HG03575 (cell line): ENCODE results near the gene TRIOBP.
"Not testable (repeated sequence)": the region's sequence is repeated elsewhere in the genome, so short reads cannot be mapped to it uniquely, and the experiment has no call there.

Experiments
- ATAC-seq: cut with Tn5 transposase; IDR thresholded peaks from one replicate; pipeline ENCODE4 v1.9.1; 2021; ENCODE audit not compliant: unreplicated experiment, insufficient number of reproducible peaks, low FRiP score; ENCODE audit errors: extremely low read depth

Gene TRIOBP

DNA sequence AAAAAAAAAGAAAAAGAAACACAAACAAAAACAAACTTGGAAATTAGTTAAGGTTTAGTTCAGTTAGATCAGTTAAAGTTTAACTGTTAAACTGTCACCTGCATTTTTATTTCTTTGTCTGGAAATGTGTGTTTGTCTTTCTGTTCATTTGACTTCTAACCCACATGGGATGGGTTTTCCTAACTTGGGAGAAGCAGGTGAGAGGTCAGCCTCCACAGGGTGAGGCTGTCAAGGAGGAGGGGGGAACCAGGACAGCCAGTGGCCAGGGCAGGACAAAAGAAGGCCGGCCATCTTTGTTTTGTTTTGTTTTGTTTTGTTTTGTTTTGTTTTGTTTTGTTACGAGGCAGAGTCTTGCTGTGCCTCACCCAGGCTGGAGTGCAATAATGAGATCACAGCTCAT is 97.5 kb downstream of the TRIOBP start:
- ATAC-seq = no peak

DNA sequence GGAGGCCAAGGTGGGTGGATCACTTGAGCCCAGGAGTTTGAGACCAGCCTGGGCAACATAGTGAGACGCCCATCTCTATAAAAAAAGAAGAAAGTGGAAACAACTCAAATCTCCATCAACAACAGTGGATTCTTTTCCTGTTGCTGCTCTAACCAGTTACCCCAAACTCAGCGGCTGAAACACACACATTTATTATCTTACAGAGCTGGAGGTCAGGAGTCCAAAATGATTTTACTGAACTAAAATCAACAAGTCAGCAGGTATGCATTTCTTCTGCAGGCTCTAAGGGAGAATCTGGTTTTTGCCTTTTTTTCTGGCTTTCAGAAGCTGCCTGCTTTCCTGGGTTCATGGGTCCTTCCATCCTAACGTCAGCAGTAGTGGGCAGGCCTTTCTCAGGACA is 99.2 kb downstream of the TRIOBP start:
- no peak for ATAC-seq

DNA sequence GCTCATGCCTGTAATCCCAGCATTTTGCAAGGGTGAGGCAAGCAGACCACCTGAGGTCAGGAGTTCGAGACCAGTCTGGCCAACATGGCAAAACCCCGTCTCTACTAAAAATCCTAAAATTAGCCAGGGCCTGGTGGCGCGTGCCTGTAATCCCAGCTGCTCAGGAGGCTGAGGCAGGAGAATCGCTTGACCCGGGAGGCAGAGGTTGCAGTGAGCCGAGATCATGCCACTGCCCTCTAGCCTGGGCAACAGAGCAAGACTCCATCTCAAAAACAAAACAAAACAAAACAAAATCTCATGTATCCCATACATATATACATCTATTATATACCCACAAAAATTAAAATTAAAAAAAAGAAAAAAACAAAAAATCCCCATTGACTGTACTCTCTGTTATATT is 100.4 kb downstream of the TRIOBP start:
- not testable (repeated sequence) for ATAC-seq

DNA sequence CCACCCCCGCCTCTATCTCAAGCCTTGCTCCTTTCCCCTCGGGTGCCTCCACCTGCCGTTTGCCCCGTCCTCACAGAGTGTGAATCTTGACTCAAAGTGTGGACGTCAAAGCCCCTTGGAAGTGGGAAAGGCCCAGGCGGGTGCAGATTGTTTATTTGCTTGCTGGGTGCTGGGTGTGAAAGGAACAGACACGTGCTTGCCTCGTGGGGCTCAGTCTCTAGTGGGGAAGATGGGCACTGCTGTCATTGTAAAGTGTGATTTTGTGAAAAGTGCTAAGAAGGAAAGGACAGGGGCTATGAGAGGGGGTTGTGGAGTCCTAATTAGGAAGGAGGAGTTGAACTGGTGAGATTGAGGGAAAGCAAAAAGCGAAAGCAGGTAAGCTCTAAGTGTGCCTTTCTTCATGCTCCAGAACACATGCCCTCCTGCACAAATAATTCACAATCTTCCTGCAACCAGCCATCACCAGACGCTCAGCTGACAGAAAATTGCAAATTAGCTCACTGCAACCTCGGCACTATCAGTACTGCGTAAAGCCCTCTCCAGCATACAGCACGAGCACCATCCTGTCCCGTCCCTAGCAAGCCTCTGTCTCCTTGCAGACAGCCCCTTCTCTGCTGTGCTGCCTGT is 101.1 kb downstream of the TRIOBP start:
- no peak for ATAC-seq

DNA sequence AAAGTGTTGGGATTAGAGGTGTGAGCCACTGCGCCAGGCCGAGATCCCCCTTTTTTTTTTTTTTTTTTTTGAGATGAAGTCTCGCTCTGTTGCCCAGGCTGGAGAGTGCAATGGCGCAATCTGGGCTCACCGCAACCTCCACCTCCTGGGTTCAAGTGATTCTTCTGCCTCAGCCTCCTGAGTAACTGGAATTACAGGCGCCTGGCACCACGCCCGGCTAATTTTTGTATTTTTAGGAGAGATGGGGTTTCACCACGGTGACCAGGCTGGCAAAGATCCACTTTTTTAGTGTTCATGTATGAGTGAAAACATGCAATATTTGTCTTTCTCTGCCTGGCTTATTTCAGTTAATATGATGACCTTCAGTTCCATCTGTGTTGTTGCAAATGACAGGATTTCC is 103.1 kb downstream of the TRIOBP start:
- ATAC-seq = not testable (repeated sequence)

DNA sequence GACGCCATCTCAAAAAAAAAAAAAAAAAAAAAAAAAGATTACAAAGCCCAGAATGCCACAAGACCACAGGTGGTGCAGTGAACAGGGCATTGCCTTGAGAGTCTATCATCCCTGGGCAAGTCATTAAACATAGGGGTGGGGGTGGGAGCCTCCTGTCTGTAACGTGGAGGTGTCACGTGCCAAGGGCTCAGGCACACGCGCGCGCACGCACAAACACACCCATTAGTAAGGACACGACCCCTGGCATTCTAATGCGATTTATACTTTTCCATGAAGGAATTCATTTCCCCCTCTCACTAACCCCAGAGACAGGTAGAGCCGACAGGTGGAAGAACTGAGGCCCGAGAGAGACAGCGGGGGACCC is 105.1 kb downstream of the TRIOBP start:
- no peak for ATAC-seq

DNA sequence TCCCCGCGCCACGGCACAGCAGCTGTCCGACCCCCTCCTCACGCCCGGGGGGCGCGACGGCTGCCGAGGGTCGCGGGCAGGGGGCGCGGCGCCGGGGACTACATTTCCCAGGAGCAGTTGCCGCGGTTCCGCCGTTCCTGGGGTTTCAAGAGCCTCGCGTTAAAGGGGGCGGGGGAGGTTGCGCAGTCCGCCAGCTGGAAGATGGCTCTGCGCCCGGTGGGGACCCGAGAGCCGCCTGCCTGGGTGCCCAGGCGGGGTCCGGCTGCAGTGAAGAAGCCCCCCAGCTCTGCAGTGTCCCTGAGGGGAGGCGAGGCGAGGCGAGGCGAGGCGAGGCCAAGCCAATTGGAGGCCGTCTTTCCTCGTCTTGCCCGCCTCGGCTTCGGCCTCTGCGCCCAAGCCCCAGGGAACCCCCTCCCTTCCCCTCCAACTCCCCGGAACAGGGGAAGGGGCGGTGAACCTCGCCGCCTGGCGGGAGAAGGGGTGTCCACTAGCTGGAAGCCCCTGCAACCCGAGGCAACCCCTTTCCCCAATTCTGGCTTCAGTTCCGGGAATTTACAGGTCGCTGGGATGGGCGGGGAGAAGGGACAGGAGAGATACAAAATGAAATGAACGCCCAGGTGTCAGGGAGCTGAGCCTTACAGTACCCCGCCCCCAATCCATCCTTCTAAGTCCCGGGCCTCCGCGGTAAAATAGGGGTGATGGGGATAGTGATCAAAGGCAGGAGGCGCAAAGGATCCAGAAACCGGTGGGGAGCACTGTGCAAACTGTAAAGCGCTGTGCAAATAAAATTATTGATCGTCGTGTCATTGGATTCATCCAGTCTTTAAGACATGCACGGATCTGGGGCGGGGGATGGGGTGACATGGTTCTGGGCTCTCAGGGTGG is 105.7 kb downstream of the TRIOBP start:
- ATAC-seq = no peak

DNA sequence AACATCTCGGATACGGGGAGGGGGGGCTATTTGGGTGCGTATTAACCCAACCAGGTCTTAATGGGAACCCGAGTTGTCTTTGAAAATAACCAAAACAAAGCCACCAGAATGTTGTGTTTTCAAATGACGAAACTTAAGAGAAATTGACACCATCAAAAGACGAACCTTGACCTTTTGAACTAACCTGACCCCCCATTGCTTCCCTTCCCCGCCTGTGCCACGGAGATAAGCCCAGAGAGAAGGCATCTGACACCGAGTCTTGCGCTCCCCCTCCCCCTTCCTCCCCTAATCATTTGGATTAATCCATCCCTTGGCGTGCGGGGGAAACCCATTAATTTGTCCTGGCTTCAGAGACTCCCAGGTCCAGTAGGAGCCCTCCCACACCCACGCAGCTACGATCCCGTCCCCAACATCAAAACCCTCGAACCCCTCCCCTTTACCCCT is 106.4 kb downstream of the TRIOBP start:
- ATAC-seq = no peak

DNA sequence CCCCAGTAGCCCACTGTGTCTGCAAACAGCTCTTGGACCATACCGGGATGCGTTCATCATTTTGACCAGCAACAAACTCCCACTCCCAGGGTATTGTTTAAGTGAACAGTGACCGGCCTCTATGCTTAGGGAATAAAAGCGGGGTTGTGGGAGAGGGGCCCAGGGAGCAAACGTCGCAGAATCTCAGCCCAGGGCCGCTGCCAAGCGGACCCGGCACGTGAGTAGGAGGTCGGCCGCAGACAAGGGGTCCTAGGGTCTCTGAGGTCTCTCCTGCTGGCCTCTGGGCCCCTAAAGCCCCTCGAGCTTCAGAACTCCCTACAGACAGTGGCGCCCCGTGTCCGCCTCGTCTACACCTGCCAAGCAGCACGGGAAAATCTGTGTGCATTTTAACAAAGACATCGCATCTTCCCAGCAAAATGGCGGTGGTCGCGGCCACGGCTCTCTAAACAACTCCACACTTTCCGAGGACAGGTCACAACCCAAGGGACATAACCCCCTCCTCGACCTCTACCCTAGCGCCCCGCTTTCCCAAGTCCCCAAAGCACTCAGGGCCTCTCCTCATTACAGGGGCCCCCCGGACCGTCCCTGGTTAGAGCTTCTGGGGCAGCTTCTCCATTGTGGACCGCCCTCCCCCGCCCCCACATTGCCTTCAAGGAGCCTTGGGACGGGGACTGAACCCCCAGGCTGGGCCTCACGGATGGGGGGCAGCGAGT is 106.9 kb downstream of the TRIOBP start:
- no peak for ATAC-seq

DNA sequence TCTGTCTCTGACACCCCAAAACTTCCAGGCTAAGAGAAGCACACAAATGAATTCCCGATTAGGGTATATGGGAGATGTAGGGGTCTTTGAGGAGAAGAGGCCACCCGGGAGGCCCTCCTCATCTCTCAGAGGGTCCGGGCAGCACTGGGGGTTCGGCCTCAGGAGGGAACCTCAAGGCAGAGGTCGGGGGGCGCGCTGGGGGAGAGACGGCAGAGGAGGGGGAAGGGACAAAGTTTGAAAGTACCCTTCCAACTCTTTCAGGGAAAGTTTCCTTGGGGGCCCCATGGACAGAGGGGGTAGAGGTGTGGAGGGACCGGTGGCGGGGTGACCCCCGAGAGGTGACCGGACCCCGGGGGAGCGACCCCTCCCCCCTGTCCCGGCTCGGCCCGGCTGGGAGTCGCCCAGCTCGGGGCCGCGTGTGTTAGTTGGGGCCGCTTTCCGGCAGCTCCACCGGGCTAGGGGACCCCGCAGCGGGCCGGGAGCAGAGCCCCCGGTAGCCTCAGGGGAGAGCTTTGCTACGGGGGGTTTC is 107.6 kb downstream of the TRIOBP start:
- ATAC-seq = no peak

DNA sequence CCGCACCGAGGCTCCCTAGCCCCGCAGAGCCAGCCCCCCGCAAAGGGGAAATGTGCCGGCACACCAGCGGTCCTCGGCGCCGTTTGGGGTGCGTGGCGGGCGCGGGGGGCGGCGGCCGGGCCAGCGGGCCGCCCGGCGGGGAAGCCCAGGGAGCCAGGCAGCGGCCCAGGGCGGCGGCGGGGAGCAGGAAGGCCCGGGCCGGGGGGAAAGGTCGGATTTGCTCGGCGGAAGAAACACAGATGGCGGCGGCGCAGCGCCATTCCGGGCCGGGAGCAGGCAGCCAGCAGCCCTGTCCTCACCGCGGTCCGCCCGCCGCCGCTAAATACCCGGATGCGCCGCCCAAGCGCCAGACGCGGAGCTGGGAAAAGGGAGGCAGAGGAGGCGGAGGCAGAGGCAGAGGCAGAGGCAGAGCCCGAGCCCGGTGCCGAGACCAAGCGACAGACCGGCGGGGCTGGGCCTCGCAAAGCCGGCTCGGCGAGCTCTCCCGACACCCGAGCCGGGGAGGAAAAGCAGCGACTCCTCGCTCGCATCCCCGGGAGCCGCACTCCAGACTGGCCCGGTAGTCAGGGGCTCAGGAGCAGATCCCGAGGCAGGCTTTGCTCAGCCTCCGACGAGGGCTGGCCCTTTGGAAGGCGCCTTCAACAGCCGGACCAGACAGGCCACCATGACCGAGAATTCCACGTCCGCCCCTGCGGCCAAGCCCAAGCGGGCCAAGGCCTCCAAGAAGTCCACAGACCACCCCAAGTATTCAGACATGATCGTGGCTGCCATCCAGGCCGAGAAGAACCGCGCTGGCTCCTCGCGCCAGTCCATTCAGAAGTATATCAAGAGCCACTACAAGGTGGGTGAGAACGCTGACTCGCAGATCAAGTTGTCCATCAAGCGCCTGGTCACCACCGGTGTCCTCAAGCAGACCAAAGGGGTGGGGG is 108.3 kb downstream of the TRIOBP start:
- no peak for ATAC-seq

DNA sequence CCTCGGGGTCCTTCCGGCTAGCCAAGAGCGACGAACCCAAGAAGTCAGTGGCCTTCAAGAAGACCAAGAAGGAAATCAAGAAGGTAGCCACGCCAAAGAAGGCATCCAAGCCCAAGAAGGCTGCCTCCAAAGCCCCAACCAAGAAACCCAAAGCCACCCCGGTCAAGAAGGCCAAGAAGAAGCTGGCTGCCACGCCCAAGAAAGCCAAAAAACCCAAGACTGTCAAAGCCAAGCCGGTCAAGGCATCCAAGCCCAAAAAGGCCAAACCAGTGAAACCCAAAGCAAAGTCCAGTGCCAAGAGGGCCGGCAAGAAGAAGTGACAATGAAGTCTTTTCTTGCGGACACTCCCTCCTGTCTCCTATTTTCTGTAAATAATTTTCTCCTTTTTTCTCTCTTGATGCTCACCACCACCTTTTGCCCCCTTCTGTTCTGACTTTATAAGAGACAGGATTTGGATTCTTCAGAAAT is 109.0 kb downstream of the TRIOBP start:
- no peak for ATAC-seq

DNA sequence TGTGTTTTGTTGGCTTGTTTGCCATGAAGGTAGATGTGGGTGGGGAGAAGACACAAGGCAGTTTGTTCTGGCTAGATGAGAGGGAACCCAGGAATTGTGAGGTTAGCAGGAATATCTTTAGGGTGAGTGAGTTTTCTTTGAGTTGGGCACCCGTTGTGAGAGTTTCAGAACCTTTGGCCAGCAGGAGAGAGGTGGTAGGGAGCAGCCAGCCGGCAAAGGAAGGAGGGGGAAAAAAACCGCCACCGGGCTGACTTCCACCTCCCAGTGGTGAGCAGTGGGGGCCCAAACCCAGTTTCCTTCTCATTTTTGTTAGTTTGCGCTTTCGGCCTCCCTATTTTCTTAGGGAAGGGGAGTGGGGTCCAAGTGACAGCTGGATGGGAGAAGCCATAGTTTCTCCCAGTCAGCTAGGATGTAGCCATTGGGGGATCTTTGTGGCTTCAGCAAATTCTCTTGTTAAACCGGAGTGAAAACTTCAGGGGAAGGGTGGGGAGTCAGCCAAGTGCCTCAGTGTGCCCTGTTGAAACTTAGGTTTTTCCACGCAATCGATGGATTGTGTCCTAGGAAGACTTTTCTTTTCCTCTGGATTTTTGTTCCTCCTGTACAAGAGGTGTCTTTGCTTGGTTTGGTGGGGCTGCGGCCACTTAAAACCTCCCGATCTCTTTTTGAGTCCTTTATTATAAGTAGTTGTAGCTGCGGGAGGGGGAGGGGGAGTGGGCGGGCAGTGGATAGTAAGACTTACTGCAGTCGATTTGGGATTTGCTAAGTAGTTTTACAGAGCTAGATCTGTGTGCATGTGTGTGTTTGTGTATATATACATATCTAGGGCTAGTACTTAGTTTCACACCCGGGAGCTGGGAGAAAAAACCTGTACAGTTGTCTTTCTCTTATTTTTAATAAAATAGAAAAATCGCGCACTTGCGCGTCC is 109.8 kb downstream of the TRIOBP start:
- ATAC-seq = no peak

DNA sequence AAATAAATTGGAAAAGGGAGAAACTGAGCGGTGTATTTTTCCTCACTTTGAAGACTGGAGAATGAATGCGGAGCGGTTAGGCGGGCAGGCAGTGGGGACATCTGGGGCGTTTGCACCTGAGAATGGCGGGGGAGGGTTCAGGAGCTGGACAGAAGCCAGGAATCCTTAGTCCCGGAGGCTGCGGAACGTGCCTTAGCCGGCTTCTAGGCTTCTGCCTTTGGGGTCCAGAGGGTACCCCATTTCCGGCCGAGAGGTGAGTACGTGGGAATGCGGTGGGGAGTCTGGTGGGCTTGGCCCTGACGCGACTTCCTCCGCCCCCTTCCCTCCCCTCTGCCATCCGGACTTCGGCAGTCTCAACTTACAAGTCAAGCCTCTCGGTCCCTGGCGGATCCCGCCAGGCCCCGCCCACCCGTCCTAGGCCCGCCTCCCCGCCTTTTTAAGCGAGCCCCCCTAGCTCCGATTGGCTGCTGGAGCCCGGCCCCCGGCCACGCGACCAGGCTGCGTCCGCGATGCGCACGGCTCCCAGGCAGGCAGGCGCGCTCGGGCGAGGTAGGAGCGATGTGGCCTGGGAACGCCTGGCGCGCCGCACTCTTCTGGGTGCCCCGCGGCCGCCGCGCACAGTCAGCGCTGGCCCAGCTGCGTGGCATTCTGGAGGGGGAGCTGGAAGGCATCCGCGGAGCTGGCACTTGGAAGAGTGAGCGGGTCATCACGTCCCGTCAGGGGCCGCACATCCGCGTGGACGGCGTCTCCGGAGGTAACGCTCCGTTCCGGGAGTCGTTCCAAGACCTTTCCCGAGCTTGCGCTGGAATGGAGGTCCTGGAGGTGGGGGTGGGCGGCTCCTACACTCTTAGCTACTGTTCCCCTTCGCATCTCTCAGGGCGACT is 110.8 kb downstream of the TRIOBP start, which contains the start of gene GCAT:
Gene GCAT (plus strand): TSS at position 525 of the 884 bp plus-strand sequence. CDS start 34 bp downstream, at position 559.
- no peak for ATAC-seq

DNA sequence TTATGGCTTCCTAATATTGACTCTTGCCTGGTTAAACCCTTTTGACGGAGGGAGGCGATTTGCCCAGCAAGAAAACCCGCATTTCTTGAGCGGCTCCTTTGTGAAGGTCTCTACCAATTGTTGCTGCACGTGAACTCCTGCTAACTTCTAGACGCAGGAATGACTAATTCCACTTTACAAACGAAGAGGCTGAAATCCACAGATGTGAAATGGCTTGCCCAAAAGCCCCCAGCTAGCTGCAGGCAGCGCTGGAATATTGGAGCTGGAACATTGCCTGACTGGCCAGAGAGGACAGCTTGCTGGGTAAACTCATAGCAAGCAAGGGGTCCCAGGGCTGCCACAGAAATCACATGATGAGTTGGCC is 111.4 kb downstream of the TRIOBP start:
- ATAC-seq = no peak

DNA sequence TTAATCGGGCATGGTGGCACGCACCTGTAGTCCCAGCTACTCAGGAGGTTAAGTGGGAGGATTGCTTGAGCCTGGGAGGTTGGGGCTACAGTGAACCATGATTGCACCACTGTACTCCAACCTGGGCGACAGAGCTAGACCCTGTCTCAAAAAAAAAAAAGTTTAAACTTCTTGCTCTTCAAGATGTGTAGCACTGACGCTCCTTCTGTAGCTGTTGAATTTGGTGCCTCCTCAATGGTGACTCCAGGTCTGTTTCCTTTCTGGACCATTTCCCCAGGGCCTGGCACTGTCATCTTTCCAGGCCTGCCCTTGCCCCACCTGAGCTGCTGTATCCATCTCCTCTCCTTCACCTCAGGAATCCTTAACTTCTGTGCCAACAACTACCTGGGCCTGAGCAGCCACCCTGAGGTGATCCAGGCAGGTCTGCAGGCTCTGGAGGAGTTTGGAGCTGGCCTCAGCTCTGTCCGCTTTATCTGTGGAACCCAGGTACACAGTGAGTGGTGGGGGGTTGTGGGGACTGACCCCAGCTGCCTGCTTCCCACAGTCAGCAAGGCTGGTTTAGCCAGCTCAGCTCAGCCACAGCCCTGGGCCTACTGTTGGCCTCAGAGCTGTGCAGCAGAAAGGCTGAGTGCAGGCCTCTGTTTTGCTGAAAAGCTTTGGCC is 113.0 kb downstream of the TRIOBP start:
- ATAC-seq = no peak
